H9 (cell line): ENCODE data around the gene SLC16A3. TPM values are rescaled to one million over a fixed set of nuclear protein-coding genes. Genes with fewer than 3 reads are reported as not detected.

ENCODE experiments used
- DNase-seq: peaks from one replicate; pipeline ENCODE4 v3.0.0-alpha.2; 2017
- H2AFZ ChIP-seq: one replicate; pipeline ENCODE4 v1.6.1; 2013; ENCODE audit warnings: mild to moderate bottlenecking, low read length, control low read depth, moderate library complexity
- H2AK5ac ChIP-seq: 2 replicates; pipeline ENCODE4 v1.6.1; 2013; ENCODE audit warnings: low read length, control low read depth, mixed read lengths; ENCODE audit not compliant: insufficient read length
- H2BK120ac ChIP-seq: one replicate; pipeline ENCODE4 v1.6.1; 2013; ENCODE audit warnings: low read depth, mild to moderate bottlenecking, low read length, control low read depth, inconsistent platforms; ENCODE audit not compliant: poor library complexity, severe bottlenecking
- H2BK12ac ChIP-seq: 2 replicates; pipeline ENCODE4 v1.6.1; 2013; ENCODE audit warnings: low read length, control low read depth, mixed read lengths, low read depth; ENCODE audit not compliant: insufficient read length
- H2BK15ac ChIP-seq: 2 replicates; pipeline ENCODE4 v1.6.1; 2013; ENCODE audit warnings: low read depth, low read length, control low read depth
- H2BK20ac ChIP-seq: one replicate; pipeline ENCODE4 v1.6.1; 2013; ENCODE audit warnings: low read depth, mild to moderate bottlenecking, low read length, control low read depth, inconsistent platforms; ENCODE audit not compliant: poor library complexity, severe bottlenecking
- H2BK5ac ChIP-seq: 2 replicates; pipeline ENCODE4 v1.6.1; 2013; ENCODE audit warnings: low read length, control low read depth, mixed read lengths; ENCODE audit not compliant: insufficient read length
- H3K14ac ChIP-seq: 2 replicates; pipeline ENCODE4 v1.6.1; 2013; ENCODE audit warnings: low read length, control low read depth; ENCODE audit not compliant: insufficient read depth
- H3K18ac ChIP-seq: 2 replicates; pipeline ENCODE4 v1.6.1; 2013; ENCODE audit warnings: low read depth, mild to moderate bottlenecking, mixed read lengths, low read length, control low read depth; ENCODE audit not compliant: insufficient read length
- H3K23ac ChIP-seq: 2 replicates; pipeline ENCODE4 v1.6.1; 2013; ENCODE audit warnings: low read length, control low read depth, mixed read lengths, low read depth; ENCODE audit not compliant: insufficient read length
- H3K23me2 ChIP-seq: 2 replicates; pipeline ENCODE4 v1.6.1; 2013; ENCODE audit warnings: low read depth, mild to moderate bottlenecking, mixed read lengths, low read length, control low read depth; ENCODE audit not compliant: insufficient read length, poor library complexity, severe bottlenecking
- H3K27ac ChIP-seq: 2 replicates; pipeline ENCODE4 v1.5.1; 2013; ENCODE audit warnings: low read length, control low read depth, mixed read lengths, low read depth; ENCODE audit not compliant: insufficient read length
- H3K27me3 ChIP-seq: 2 replicates; pipeline ENCODE4 v1.6.1; 2013; ENCODE audit warnings: low read length, control low read depth, inconsistent platforms; ENCODE audit not compliant: insufficient read depth
- H3K4ac ChIP-seq: 2 replicates; pipeline ENCODE4 v1.6.1; 2013; ENCODE audit warnings: low read depth, mild to moderate bottlenecking, control low read depth, inconsistent platforms, low read length, moderate library complexity
- H3K4me1 ChIP-seq: 2 replicates; pipeline ENCODE4 v1.6.1; 2013; ENCODE audit warnings: low read length, control low read depth, inconsistent platforms; ENCODE audit not compliant: insufficient read depth
- H3K4me2 ChIP-seq: 2 replicates; pipeline ENCODE4 v1.6.1; 2013; ENCODE audit warnings: low read length, control low read depth, mixed read lengths; ENCODE audit not compliant: insufficient read length, insufficient read depth
- H3K56ac ChIP-seq: 2 replicates; pipeline ENCODE4 v1.6.1; 2013; ENCODE audit warnings: low read depth, mild to moderate bottlenecking, mixed read lengths, low read length, control low read depth; ENCODE audit not compliant: insufficient read length
- H3K79me1 ChIP-seq: 2 replicates; pipeline ENCODE4 v1.6.1; 2013; ENCODE audit warnings: low read depth, mild to moderate bottlenecking, moderate library complexity, low read length, control low read depth, inconsistent platforms; ENCODE audit not compliant: insufficient read depth, poor library complexity, severe bottlenecking
- H3K79me2 ChIP-seq: 2 replicates; pipeline ENCODE4 v1.6.1; 2013; ENCODE audit warnings: low read length, control low read depth, inconsistent platforms; ENCODE audit not compliant: insufficient read depth
- H3K9ac ChIP-seq: 2 replicates; pipeline ENCODE4 v1.6.1; 2013; ENCODE audit warnings: low read length, control low read depth, mixed read lengths; ENCODE audit not compliant: insufficient read length; ENCODE audit errors: extremely low read depth
- H3K9me3 ChIP-seq: one replicate; pipeline ENCODE4 v1.6.1; 2013; ENCODE audit warnings: low read depth, low read length, inconsistent platforms; ENCODE audit not compliant: control insufficient read depth
- H3T11ph ChIP-seq: one replicate; pipeline ENCODE4 v1.6.1; 2013; ENCODE audit warnings: mild to moderate bottlenecking, low read length, control low read depth, inconsistent platforms
- H4K20me1 ChIP-seq: one replicate; pipeline ENCODE4 v1.6.1; 2013; ENCODE audit not compliant: control insufficient read depth, insufficient read length, insufficient read depth
- H4K5ac ChIP-seq: 2 replicates; pipeline ENCODE4 v1.6.1; 2013; ENCODE audit warnings: low read depth, mild to moderate bottlenecking, mixed read lengths, low read length, control low read depth; ENCODE audit not compliant: insufficient read length
- H4K8ac ChIP-seq: replicated peaks from 2 replicates; pipeline ENCODE4 v1.6.1; 2013; ENCODE audit warnings: low read length, control low read depth, mixed read lengths, low read depth; ENCODE audit not compliant: insufficient read length
- H4K91ac ChIP-seq: 2 replicates; pipeline ENCODE4 v1.6.1; 2013; ENCODE audit warnings: low read depth, mild to moderate bottlenecking, moderate library complexity, mixed read lengths, low read length, control low read depth; ENCODE audit not compliant: insufficient read length
- H3K27ac Mint-ChIP-seq, 3 experiments: 2 replicates in 2 of 3; 3 replicates in 1 of 3; pipeline ENCODE4 v1.8.0; 2020 to 2021; ENCODE audit warnings: mixed read lengths in 3 of 3, mild to moderate bottlenecking in 1 of 3, moderate library complexity in 1 of 3
- H3K27me3 Mint-ChIP-seq: 2 replicates; pipeline ENCODE4 v1.8.0; 2021; ENCODE audit warnings: low read depth, mild to moderate bottlenecking, moderate library complexity, mixed read lengths
- H3K36me3 Mint-ChIP-seq, 3 experiments: 2 replicates in 2 of 3; 3 replicates in 1 of 3; pipeline ENCODE4 v1.8.0; 2020 to 2021; ENCODE audit warnings: low read depth in 3 of 3, mixed read lengths in 3 of 3; ENCODE audit not compliant: insufficient read depth in 1 of 3
- H3K4me1 Mint-ChIP-seq, 2 experiments: 2 replicates each; pipeline ENCODE4 v1.8.0; 2020; ENCODE audit warnings: mixed read lengths in 2 of 2
- H3K4me3 Mint-ChIP-seq, 2 experiments: 2 replicates in 1 of 2; 3 replicates in 1 of 2; pipeline ENCODE4 v1.8.0; 2020 to 2021; ENCODE audit warnings: mild to moderate bottlenecking in 2 of 2, mixed read lengths in 2 of 2, moderate library complexity in 1 of 2
- H3K9me3 Mint-ChIP-seq, 2 experiments: 2 replicates in 1 of 2; 3 replicates in 1 of 2; pipeline ENCODE4 v1.8.0; 2020; ENCODE audit warnings: mild to moderate bottlenecking in 2 of 2, mixed read lengths in 2 of 2, moderate library complexity in 1 of 2
- WGBS: extraction: QIAGEN DNeasy Blood & Tissue Kit; methylation state at CpG from one replicate; pipeline ENCODE4 v1.1.7; 2013; ENCODE audit warnings: missing lambda C conversion rate, low lambda C conversion rate, mixed read lengths; ENCODE audit not compliant: insufficient read length; ENCODE audit errors: extremely low coverage; 5-methylcytosine and 5-hydroxymethylcytosine counted together
- total RNA-seq: library from RNA; stranded (reverse); gene quantifications from 2 replicates; pipeline ENCODE4 v1.2.1, GENCODE V29; 2021
- TF ChIP-seq, protein P1 (sequence below): fragments of 200-600 bp; sonication (generic); conservative IDR thresholded peaks from 3 replicates; pipeline ENCODE4 v1.8.0; 2021; ENCODE audit warnings: antibody characterized with exemption, mild to moderate bottlenecking

SLC16A3 gene
- total RNA-seq, 1 experiment from 2014 or later: 28.4 TPM

DNA sequence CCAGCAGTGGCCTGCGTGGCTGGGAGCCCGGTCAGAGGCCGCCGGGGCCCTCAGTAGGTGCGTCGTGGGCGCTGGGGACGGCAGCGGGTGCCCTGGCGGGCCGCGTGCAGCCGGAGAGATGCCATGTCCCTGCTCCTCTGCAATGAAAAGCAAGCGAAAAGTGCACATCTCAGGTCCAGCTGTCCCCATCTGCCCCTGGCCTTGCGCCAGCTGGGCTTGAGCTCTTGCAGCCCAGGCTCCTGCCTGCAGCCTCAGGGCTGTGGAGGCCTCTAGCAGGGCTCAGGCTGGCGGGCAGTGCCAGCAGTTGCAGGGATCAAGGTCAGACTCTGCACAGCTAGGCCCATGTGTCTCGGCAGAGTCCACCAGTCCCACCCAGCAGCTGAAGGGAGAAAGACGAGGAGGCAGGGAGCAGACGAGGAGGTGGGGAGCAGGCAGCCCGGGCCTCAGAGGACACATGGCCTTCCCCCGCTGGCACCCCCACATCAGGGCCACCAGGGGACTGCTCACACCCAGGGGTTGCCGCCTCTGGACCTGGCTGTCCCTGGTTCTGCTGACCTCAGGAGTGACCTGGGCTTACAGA lies 11.2 kb downstream of the SLC16A3 start:
- Mint-ChIP-seq H3K4me1 (peaks cover 2 to 14% of the 10 kb centered on the region in 2 experiments), H3K27me3 (peaks cover 3% of the 10 kb centered on the region; the same call in 1 of the 2 replicates), H3K27ac (peak overlapping the region in 2 of 3 experiments; percentile 44 to 86; a peak in 2 of 7 replicates), H3K9me3 (no peaks in the 10 kb centered on the region), H3K4me3 (peak overlapping the region in 1 of 2 experiments; percentile 17; a peak in 1 of 5 replicates), H3K36me3 (peaks cover 18 to 39% (median 31%) of the 10 kb centered on the region in 3 experiments; a peak in 6 of 7 replicates)
- Histone ChIP-seq H2AK5ac (no peak overlapping the region), H3K18ac (no peak overlapping the region), H3K9ac (no peak overlapping the region), H4K8ac (no peak overlapping the region), H3K56ac (no peak overlapping the region), H2BK5ac (no peak overlapping the region), H3K4me1 (no peaks in the 10 kb centered on the region), H2AFZ (no peak overlapping the region), H4K20me1 (no peaks in the 10 kb centered on the region), H3K23ac (no peak overlapping the region), H3K27me3 (no peaks in the 10 kb centered on the region), H2BK120ac (no peak overlapping the region), H2BK15ac (no peak overlapping the region), H2BK12ac (no peak overlapping the region), H3K14ac (no peak overlapping the region), H3K27ac (no peak overlapping the region), H3K23me2 (no peaks in the 10 kb centered on the region), H3K9me3 (no peaks in the 10 kb centered on the region), H4K91ac (no peak overlapping the region), H3K79me1 (no peaks in the 10 kb centered on the region), H4K5ac (no peak overlapping the region), H2BK20ac (no peak overlapping the region), H3K4me2 (no peak overlapping the region), H3K79me2 (no peaks in the 10 kb centered on the region), H3T11ph (no peak overlapping the region), H3K4ac (no peak overlapping the region)
- TF ChIP-seq, protein P1, sequence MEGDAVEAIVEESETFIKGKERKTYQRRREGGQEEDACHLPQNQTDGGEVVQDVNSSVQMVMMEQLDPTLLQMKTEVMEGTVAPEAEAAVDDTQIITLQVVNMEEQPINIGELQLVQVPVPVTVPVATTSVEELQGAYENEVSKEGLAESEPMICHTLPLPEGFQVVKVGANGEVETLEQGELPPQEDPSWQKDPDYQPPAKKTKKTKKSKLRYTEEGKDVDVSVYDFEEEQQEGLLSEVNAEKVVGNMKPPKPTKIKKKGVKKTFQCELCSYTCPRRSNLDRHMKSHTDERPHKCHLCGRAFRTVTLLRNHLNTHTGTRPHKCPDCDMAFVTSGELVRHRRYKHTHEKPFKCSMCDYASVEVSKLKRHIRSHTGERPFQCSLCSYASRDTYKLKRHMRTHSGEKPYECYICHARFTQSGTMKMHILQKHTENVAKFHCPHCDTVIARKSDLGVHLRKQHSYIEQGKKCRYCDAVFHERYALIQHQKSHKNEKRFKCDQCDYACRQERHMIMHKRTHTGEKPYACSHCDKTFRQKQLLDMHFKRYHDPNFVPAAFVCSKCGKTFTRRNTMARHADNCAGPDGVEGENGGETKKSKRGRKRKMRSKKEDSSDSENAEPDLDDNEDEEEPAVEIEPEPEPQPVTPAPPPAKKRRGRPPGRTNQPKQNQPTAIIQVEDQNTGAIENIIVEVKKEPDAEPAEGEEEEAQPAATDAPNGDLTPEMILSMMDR: no peak
- no CpG with 5 or more reads among the region's 22 CpGs for WGBS
- no peak for DNase-seq
